Caco-2 (cell line): Measurements from ENCODE around the gene VCAN. TPM values are rescaled to one million over a fixed set of nuclear protein-coding genes. Genes with fewer than 3 reads are reported as not detected.

Source experiments
- BruUV-seq: library from RNA; stranded (reverse); fragments of 400-500 nt; replicated peaks from 2 replicates; lab custom pipeline; 2021; lab: Mats Ljungman, UMichigan
- CTCF ChIA-PET: fragments of 300-600 bp; sonication (Branson Sonifier 250); formaldehyde crosslinking; loops from one replicate; lab custom pipeline; 2022; ENCODE audit warnings: antibody characterized with exemption; lab: Charles Lee
- POLR2A ChIA-PET: fragments of 300-600 bp; sonication (Branson Sonifier 250); formaldehyde crosslinking; loops from one replicate; lab custom pipeline; 2022; ENCODE audit warnings: antibody characterized with exemption; lab: Charles Lee
- DNase-seq, 2 experiments: peaks; one replicate each; pipeline versions ENCODE4 v3.0.0 to v3.0.0-alpha.2; 2020 to 2022
- H3K27me3 ChIP-seq: replicated peaks from 2 replicates; pipeline ENCODE4 v1.6.0; 2011; ENCODE audit warnings: low read length; ENCODE audit not compliant: control insufficient read depth, insufficient read depth
- H3K36me3 ChIP-seq: 2 replicates; pipeline ENCODE4 v1.5.1; 2011; ENCODE audit warnings: low read length; ENCODE audit not compliant: control insufficient read depth, insufficient read depth
- H3K4me1 ChIP-seq: fragments of 250-450 bp; sonication (Bioruptor Pico); 2 replicates; pipeline ENCODE4 v1.5.1; 2020; ENCODE audit warnings: mild to moderate bottlenecking
- H3K4me3 ChIP-seq: 2 replicates; pipeline ENCODE4 v1.5.1; 2011; ENCODE audit warnings: low read depth, mild to moderate bottlenecking, control low read depth, low read length
- H3K9me3 ChIP-seq: fragments of 250-450 bp; sonication (Bioruptor Pico); 2 replicates; pipeline ENCODE4 v1.5.1; 2020; ENCODE audit warnings: mild to moderate bottlenecking, moderate library complexity
- H3K27ac Mint-ChIP-seq: one replicate; pipeline ENCODE4 v1.8.0; 2022; ENCODE audit warnings: mixed read lengths; ENCODE audit not compliant: unreplicated experiment
- H3K27me3 Mint-ChIP-seq: one replicate; pipeline ENCODE4 v1.8.0; 2022; ENCODE audit warnings: mixed read lengths; ENCODE audit not compliant: insufficient read depth, unreplicated experiment
- H3K36me3 Mint-ChIP-seq: one replicate; pipeline ENCODE4 v1.8.0; 2022; ENCODE audit warnings: mild to moderate bottlenecking, mixed read lengths; ENCODE audit not compliant: insufficient read depth, unreplicated experiment
- H3K4me1 Mint-ChIP-seq: one replicate; pipeline ENCODE4 v1.8.0; 2022; ENCODE audit warnings: low read depth, mixed read lengths; ENCODE audit not compliant: unreplicated experiment
- H3K4me3 Mint-ChIP-seq: one replicate; pipeline ENCODE4 v1.8.0; 2022; ENCODE audit warnings: mild to moderate bottlenecking, moderate library complexity, mixed read lengths; ENCODE audit not compliant: unreplicated experiment
- H3K9me3 Mint-ChIP-seq: one replicate; pipeline ENCODE4 v1.8.0; 2022; ENCODE audit warnings: mixed read lengths; ENCODE audit not compliant: unreplicated experiment
- intact Hi-C: fragments of 100-400 bp; cut with micrococcal nuclease; formaldehyde crosslinking; loops from one replicate; pipeline ENCODE4 v1.10.0; 2022; ENCODE audit not compliant: unreplicated experiment
- total RNA-seq: library from RNA; stranded (reverse); gene quantifications from 2 replicates; pipeline ENCODE4 v1.2.3, GENCODE V29; 2022
- TF ChIP-seq, protein P1 (sequence below), 2 experiments: fragments of 200-600 bp in 1 of 2; IDR thresholded peaks; 1 replicate in 1 of 2; 2 replicates in 1 of 2; pipeline versions ENCODE4 v1.5.1 to v1.8.0; 2011 to 2022; ENCODE audit warnings: antibody characterized with exemption in 1 of 2, control low read depth in 1 of 2, inconsistent platforms in 1 of 2, low read depth in 1 of 2, low read length in 1 of 2, mild to moderate bottlenecking in 1 of 2, moderate library complexity in 1 of 2; ENCODE audit not compliant: insufficient read depth in 1 of 2, severe bottlenecking in 1 of 2, unreplicated experiment in 1 of 2

Gene VCAN
- total RNA-seq, 1 experiment from 2014 or later, result 27.4 TPM

DNA sequence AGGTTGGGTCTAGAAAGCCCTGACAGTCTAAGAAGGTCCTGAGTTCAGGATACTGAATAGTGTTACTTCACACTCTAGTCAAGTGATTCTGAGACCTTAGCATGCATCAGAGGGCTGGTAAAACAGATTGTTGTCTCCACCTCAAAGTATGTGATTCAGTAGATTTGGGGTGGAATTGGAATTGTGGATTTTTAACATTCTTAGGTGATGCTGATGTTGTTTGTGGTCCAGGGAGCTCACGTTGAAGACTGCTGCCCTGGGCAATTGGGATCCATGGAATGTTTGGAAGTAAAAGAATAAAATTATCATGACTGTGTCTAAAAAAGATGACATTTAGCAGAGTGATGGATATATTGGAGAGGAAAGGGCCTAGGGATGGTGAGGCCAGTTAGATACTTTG lies 75.6 kb downstream of the VCAN start:
- Mint-ChIP-seq H3K36me3 (no peaks in the 10 kb centered on the region), H3K4me3 (no peak overlapping the region), H3K4me1 (peaks cover 7% of the 10 kb centered on the region), H3K27ac (no peak overlapping the region), H3K27me3 (no peaks in the 10 kb centered on the region), H3K9me3 (no peaks in the 10 kb centered on the region)
- no TSS peak for BruUV-seq
- CTCF ChIA-PET, result no interaction called here
- POLR2A ChIA-PET, result no interaction called here
- intact Hi-C loops, result no loop called here
- DNase-seq, result no peak
- no peaks in the 10 kb centered on the region for H3K36me3 ChIP-seq
- no peaks in the 10 kb centered on the region for H3K9me3 ChIP-seq
- no peaks in the 10 kb centered on the region for H3K4me1 ChIP-seq
- no peak overlapping the region for H3K4me3 ChIP-seq
- TF ChIP-seq, protein P1, sequence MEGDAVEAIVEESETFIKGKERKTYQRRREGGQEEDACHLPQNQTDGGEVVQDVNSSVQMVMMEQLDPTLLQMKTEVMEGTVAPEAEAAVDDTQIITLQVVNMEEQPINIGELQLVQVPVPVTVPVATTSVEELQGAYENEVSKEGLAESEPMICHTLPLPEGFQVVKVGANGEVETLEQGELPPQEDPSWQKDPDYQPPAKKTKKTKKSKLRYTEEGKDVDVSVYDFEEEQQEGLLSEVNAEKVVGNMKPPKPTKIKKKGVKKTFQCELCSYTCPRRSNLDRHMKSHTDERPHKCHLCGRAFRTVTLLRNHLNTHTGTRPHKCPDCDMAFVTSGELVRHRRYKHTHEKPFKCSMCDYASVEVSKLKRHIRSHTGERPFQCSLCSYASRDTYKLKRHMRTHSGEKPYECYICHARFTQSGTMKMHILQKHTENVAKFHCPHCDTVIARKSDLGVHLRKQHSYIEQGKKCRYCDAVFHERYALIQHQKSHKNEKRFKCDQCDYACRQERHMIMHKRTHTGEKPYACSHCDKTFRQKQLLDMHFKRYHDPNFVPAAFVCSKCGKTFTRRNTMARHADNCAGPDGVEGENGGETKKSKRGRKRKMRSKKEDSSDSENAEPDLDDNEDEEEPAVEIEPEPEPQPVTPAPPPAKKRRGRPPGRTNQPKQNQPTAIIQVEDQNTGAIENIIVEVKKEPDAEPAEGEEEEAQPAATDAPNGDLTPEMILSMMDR (IDR thresholded peaks at IDR 0.05; ENCODE audit: insufficient read depth in 1 of 2, low read depth in 1 of 2, low read length in 1 of 2, severe bottlenecking in 1 of 2, unreplicated experiment in 1 of 2), result no peak
- H3K27me3 ChIP-seq, result no peaks in the 10 kb centered on the region

DNA sequence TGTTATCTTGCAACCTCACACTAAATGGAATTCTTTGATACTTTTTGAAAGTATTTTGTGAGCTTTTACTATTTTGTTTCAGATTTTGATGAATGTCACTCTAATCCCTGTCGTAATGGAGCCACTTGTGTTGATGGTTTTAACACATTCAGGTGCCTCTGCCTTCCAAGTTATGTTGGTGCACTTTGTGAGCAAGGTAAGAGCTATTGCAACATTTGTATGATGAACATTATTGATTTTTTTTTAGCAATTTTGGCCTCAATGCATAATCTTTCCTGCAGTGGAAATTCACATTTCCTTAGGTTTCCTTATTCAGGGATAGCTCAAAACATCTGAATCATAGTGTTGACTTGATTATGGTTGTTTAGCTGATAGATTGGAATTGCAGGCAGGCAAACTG lies 76.3 kb downstream of the VCAN start:
- intact Hi-C loops, result no loop called here

DNA sequence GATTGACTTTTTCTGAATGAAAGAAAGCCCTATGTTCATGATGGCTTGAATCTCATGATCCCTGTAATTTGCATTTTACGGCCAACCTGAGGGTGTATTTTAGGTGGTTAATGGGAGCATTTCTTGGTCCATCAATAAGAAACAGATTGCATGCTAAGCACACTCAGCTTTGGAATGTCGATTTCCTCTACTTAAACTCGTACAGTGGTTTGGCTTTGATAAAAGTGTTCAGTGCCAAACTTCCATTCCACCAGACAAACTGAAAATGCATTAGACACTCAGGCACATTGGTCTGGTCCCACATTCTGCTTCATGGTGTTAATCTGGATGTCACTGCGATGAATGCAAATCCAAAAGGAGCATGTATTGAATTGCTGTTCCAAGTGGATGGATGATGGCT lies 77.0 kb downstream of the VCAN start:
- no peaks in the 10 kb centered on the region for H3K4me1 ChIP-seq
- no peak overlapping the region for H3K27ac Mint-ChIP-seq
- H3K36me3 ChIP-seq, result no peaks in the 10 kb centered on the region
- H3K36me3 Mint-ChIP-seq, result no peaks in the 10 kb centered on the region
- H3K27me3 ChIP-seq, result no peaks in the 10 kb centered on the region
- no peaks in the 10 kb centered on the region for H3K27me3 Mint-ChIP-seq
- H3K4me3 ChIP-seq, result no peak overlapping the region
- TF ChIP-seq, protein P1 (IDR thresholded peaks at IDR 0.05; ENCODE audit: insufficient read depth in 1 of 2, low read depth in 1 of 2, low read length in 1 of 2, severe bottlenecking in 1 of 2, unreplicated experiment in 1 of 2), result no peak
- H3K4me1 Mint-ChIP-seq, result peaks cover 7% of the 10 kb centered on the region
- intact Hi-C loops, result no loop called here
- BruUV-seq, result no TSS peak
- POLR2A ChIA-PET, result no interaction called here
- H3K4me3 Mint-ChIP-seq, result no peak overlapping the region
- no peaks in the 10 kb centered on the region for H3K9me3 ChIP-seq
- DNase-seq, result no peak
- CTCF ChIA-PET, result no interaction called here
- no peaks in the 10 kb centered on the region for H3K9me3 Mint-ChIP-seq

More for the DNA sequence above, 76.3 kb downstream of the VCAN start:
- TF ChIP-seq, protein P1 (IDR thresholded peaks at IDR 0.05; ENCODE audit: insufficient read depth in 1 of 2, low read depth in 1 of 2, low read length in 1 of 2, severe bottlenecking in 1 of 2, unreplicated experiment in 1 of 2), result no peak
- Mint-ChIP-seq H3K4me1 (peaks cover 7% of the 10 kb centered on the region), H3K36me3 (no peaks in the 10 kb centered on the region), H3K9me3 (no peaks in the 10 kb centered on the region), H3K27ac (no peak overlapping the region), H3K27me3 (no peaks in the 10 kb centered on the region), H3K4me3 (no peak overlapping the region)
- no TSS peak for BruUV-seq
- DNase-seq, result no peak
- ChIA-PET POLR2A (no interaction called here), CTCF (no interaction called here)
- H3K27me3 ChIP-seq, result no peaks in the 10 kb centered on the region
- no peaks in the 10 kb centered on the region for H3K36me3 ChIP-seq
- H3K9me3 ChIP-seq, result no peaks in the 10 kb centered on the region
- no peak overlapping the region for H3K4me3 ChIP-seq
- no peaks in the 10 kb centered on the region for H3K4me1 ChIP-seq
